ENCODE data around the gene AGAP1. TPM values are rescaled to one million over a fixed set of nuclear protein-coding genes. Genes with fewer than 3 reads are reported as not detected.

The AGAP1 gene
- total RNA-seq, 4 donors from 2014 or later: 33.7 to 55.2 (median 37.5) TPM

GRCh38 chr2:235844561-235844960 lies 350.7 kb downstream of the AGAP1 start:
- Histone ChIP-seq H3K4me3 (no peak overlapping the region), H3K27ac (no peak overlapping the region), H3K27me3 (no peaks in the 10 kb centered on the region), H3K9me3 (no peaks in the 10 kb centered on the region), H3K36me3 (no peaks in the 10 kb centered on the region), H3K4me1 (no peaks in the 10 kb centered on the region)
- TF ChIP-seq POLR2A (IDR thresholded peaks at IDR 0.05) (no peak), POLR2AphosphoS5 (IDR thresholded peaks at IDR 0.05) (no peak), EP300 (IDR thresholded peaks at IDR 0.05) (no peak), CTCF (IDR thresholded peaks at IDR 0.05) (no peak)
- WGBS, 2 donors (ENCODE audit: low coverage in 1 of 2): 94 to 95% methylated on average over 4 to 8 of the region's 8 CpGs
- ATAC-seq: no peak

DNA sequence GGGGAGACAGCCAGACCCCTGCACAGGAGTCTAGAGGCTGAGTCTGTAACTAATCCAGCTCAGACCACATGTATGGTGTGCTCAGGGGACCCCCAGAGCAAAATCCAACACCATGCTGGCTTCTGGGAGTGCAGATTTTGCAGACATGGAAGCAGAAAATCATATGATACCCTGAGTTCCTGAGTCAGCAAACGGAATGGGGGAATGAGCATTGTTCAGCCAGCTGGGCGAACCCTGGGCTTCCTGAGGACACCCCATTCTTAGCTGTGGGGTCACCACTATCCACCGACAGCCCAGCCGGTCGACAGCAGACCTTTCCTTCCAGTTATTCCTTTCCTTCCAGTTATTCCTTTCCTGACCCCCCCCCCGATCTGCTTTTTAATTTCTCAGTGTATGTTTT lies 351.4 kb downstream of the AGAP1 start:
- WGBS, 2 donors (ENCODE audit: low coverage in 1 of 2): 62 to 64% methylated on average over 3 to 5 of the region's 6 CpGs
- no peak overlapping the region for H3K4me3 ChIP-seq
- no peak for ATAC-seq
- no peaks in the 10 kb centered on the region for H3K9me3 ChIP-seq
- TF ChIP-seq EP300 (IDR thresholded peaks at IDR 0.05) (no peak), POLR2A (IDR thresholded peaks at IDR 0.05) (no peak), CTCF (IDR thresholded peaks at IDR 0.05) (no peak), POLR2AphosphoS5 (IDR thresholded peaks at IDR 0.05) (no peak)
- H3K27ac ChIP-seq: no peak overlapping the region
- no peaks in the 10 kb centered on the region for H3K36me3 ChIP-seq
- no peaks in the 10 kb centered on the region for H3K4me1 ChIP-seq
- no peaks in the 10 kb centered on the region for H3K27me3 ChIP-seq

DNA sequence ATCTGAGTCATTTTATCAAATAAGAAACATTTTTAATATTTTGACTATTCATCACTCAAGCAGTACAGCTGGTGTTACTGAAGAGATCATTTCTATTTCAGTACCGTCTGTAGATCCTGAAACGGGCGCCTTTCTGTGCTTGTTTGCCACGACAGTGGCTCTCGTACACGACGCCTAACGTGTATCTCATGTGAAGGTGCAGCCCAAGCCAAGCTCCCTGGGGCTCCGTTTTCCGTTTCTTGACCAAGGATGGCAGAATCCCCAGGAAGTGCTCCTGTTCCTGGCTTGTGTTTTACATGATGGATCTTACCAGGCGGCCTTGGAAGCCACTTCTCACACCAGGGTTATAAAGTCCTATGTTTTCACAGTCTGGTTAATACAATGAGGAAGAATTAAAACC lies 353.7 kb downstream of the AGAP1 start:
- Histone ChIP-seq H3K9me3 (no peaks in the 10 kb centered on the region), H3K36me3 (peaks cover 0 to 4% of the 10 kb centered on the region in 2 donors), H3K4me3 (no peak overlapping the region), H3K4me1 (no peaks in the 10 kb centered on the region), H3K27ac (no peak overlapping the region), H3K27me3 (no peaks in the 10 kb centered on the region)
- ATAC-seq: no peak
- no peak for TF ChIP-seq POLR2A (IDR thresholded peaks at IDR 0.05)
- TF ChIP-seq POLR2AphosphoS5 (IDR thresholded peaks at IDR 0.05): no peak
- no peak for TF ChIP-seq CTCF (IDR thresholded peaks at IDR 0.05)
- TF ChIP-seq EP300 (IDR thresholded peaks at IDR 0.05): no peak
- 90 to 93% methylated on average over 10 to 11 of the region's 11 CpGs for WGBS, 2 donors (ENCODE audit: low coverage in 1 of 2)

- Histone ChIP-seq H3K9me3 (no peaks in the 10 kb centered on the region), H3K27me3 (no peaks in the 10 kb centered on the region), H3K27ac (no peak overlapping the region), H3K4me1 (no peaks in the 10 kb centered on the region), H3K36me3 (peaks cover 0 to 8% of the 10 kb centered on the region in 2 donors), H3K4me3 (no peak overlapping the region)
- TF ChIP-seq CTCF (IDR thresholded peaks at IDR 0.05): no peak
- no peak for TF ChIP-seq POLR2A (IDR thresholded peaks at IDR 0.05)
- TF ChIP-seq POLR2AphosphoS5 (IDR thresholded peaks at IDR 0.05): no peak
- TF ChIP-seq EP300 (IDR thresholded peaks at IDR 0.05): no peak
- WGBS, 2 donors (ENCODE audit: low coverage in 1 of 2): 60 to 94% methylated on average over 1 to 2 of the region's 4 CpGs
- no peak for ATAC-seq
Observed at GRCh38 chr2:235848055-235848454, 354.2 kb downstream of the AGAP1 start.

- Histone ChIP-seq H3K4me1 (no peaks in the 10 kb centered on the region), H3K36me3 (peaks cover 0 to 8% of the 10 kb centered on the region in 2 donors), H3K27ac (no peak overlapping the region), H3K27me3 (no peaks in the 10 kb centered on the region), H3K9me3 (no peaks in the 10 kb centered on the region), H3K4me3 (no peak overlapping the region)
- 90 to 96% methylated on average over 4 to 7 of the region's 7 CpGs for WGBS, 2 donors (ENCODE audit: low coverage in 1 of 2)
- TF ChIP-seq CTCF (IDR thresholded peaks at IDR 0.05) (no peak), POLR2A (IDR thresholded peaks at IDR 0.05) (no peak), EP300 (IDR thresholded peaks at IDR 0.05) (no peak), POLR2AphosphoS5 (IDR thresholded peaks at IDR 0.05) (no peak)
- no peak for ATAC-seq
Observed at GRCh38 chr2:235848946-235849345, 355.1 kb downstream of the AGAP1 start.
